GM19467 (cell line): Measurements from ENCODE around the gene PSAP.

ENCODE experiments used
- ATAC-seq: cut with Tn5 transposase; IDR thresholded peaks from one replicate; pipeline ENCODE4 v1.9.1; 2021; ENCODE audit warnings: mild to moderate bottlenecking, moderate library complexity; ENCODE audit not compliant: unreplicated experiment

Gene PSAP

GRCh38 chr10:71845410-71846405 is 5.3 kb downstream of the PSAP start:
- no peak for ATAC-seq

- no peak for ATAC-seq
These were observed 6.4 kb downstream of the PSAP start for GRCh38 chr10:71844695-71845094.

GRCh38 chr10:71844084-71844483 is 7.0 kb downstream of the PSAP start:
- ATAC-seq: no peak

DNA sequence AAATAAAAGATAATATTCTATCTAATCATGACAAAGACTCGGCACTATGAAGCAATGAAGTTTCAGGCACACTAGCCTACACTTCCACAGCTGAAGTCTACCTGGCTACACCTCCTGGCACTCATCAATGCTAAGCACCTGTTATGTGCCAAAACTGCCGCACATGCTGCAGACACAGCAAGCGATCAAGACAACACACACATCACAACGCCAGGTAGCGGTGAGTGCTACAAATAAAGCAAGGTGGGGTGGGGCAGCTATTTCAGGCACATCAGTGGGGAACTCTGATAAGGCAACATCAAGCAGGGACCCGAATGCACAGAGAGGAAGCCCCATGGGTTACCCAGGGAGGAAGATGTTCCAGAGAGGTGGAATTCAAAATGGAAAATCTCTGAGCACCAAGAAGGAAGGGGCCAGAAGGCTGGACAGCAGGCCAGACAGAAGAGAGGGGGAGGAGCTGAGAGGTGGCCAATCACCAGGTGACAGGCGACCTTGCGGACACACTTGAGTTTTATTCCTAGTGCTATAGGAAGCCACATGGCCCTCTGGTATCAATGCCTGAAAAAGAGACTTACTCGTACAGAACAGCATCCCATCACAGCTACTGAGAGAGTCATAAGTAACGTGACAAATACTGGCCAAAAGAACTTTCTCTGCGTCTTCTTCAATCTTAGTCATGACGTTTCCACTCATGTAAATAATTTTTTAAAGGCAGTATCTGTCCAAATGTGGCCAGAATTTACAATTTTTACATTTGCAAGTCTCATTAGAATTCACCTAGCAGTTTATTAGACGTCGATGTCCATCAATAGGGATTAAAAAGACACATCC is 8.0 kb downstream of the PSAP start:
- ATAC-seq: no peak

DNA sequence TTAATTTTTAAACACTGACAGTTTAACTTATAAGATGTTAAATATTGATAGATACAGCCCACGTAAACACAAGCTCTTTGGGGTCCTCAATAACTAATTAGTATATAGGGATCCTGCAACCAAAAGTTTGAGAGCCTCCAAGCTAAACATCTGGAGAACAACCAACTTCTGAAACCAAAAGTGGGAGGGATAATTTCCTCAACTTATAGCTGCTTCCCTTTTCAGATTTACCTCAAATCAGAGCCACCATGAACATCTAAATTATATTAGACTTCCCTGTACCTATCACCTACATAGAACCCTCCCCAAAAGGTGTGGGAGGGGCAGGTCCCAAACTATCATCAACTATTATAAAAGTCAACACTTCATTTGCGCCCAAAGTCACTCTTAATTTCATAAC is 8.6 kb downstream of the PSAP start:
- no peak for ATAC-seq

- no peak for ATAC-seq
These were observed 10.1 kb downstream of the PSAP start for GRCh38 chr10:71840958-71841335.

- no peak for ATAC-seq
These were observed 10.7 kb downstream of the PSAP start for GRCh38 chr10:71840177-71840957.

DNA sequence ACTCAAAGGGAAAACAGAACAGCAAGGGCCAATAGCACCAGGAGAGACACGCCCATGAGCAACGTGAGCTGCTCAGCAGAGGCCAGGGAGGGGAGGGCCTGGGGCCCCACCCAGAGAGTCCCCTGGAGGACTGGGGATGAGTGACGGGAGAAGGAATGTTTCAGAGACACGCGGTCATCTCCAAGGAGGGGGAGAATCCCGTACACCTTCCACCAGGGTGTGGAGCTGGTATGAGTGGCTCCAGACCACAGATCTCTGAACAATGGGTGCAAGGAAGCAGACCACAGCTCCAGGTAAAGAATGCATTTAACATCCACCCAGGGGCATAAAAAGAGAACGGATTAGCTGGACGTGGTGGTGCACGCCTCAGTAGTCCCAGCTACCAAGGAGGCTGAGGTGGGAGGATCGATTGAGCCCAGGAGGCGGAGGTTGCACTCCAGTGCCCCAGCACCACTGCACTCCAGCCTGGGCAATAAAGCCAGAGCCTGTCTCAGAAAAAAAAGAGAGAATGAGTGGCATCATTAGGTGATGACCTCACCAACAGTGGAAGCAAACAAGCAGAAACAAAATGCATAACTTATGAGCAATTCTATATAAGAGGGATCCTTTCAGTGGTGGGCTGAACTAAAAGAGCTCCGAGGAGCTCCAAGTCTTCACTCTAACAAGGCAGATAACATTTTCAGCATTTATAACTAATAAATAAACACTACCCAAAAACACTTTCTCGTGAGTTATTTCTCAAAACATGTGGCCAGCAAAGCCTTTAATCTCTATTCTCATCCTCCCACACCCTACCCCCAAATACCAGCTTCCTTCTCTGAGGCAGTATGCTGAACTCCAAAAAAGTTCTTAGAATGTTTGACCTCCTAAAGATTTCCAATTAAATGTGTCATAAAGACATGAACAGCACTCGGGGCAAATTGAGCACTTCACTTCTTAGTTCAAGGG is 12.5 kb downstream of the PSAP start:
- ATAC-seq: no peak

- ATAC-seq: no peak
These were observed 13.8 kb downstream of the PSAP start for GRCh38 chr10:71837098-71837827.

DNA sequence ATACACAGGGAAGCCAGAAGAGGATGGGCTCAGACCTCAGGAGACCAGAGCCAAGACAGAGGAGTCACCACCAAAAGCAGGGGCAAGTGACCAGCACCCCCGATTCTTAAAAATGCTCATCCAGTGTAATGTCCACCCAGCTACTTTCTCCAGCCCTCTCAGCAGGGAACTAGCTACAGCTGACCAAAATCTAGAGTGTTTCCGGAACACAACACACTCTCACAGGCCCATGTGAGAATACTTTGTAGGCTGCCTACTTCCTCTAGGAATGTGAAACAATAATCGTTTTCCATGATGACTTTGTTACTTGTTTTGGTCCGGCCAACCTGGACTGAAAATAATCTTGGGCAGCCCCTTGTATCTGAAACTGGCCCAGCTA is 14.5 kb downstream of the PSAP start:
- ATAC-seq: peak; percentile 20

DNA sequence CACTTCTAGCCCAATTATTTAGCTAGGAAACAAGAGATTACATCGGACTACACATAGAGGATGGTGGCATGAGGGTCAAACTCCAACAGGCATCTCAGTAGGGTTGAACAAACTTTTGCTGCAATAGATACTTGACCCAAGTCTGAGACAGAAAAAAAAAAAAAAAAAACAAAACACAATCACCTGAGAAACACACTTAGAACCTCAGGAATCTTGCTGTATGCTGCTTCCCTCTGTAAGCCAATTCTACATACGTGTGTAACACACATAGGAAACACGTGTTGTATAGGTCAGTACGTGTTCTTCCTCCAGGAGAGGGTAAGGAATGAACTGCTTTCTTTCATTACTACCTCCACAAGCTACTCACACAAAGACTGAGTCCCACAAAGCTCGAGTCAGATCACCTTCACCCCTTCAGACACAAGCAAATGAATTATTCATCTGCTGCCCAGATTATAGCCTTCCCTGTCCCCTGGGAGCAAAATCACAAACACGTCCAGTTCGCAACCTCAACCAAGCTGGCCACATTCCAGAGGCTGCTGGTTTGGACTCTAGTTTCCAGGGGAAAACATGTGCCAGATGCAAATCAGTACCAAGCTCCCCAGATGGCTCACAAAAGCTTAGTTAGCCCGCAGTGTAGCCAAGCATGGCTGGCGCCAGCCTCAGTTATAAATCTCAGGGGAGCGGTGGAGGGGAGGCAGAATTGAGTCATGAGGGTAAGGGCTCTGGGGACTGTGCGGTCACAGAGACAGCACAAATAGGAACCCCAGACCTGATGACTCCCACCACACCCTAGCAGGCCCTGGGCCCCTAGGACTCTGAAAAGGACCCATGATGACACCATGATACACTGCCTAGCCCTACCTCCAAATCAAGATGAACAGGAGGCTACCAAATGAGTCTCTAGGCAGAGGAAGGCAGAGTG is 15.1 kb downstream of the PSAP start:
- peak; percentile 91 for ATAC-seq

DNA sequence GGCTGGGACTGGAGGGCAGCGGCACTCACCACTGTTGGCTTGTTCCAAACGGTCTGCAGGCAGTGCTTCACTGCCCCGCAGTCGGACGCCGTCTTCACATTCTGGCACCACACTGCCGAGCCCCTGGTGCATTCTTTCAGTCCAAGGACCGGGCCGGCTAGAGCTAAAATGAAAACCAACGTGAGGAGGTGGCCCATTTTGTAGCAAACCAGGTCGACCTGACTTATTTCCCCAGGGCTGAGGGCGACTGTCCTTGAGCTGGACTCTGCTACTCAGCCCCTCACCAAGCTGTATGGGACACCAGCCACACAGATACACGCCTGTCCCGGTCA is 16.7 kb downstream of the PSAP start:
- no peak for ATAC-seq

GRCh38 chr10:71833451-71834342 is 17.4 kb downstream of the PSAP start:
- ATAC-seq: no peak

GRCh38 chr10:71832967-71833366 is 18.1 kb downstream of the PSAP start:
- ATAC-seq: no peak

DNA sequence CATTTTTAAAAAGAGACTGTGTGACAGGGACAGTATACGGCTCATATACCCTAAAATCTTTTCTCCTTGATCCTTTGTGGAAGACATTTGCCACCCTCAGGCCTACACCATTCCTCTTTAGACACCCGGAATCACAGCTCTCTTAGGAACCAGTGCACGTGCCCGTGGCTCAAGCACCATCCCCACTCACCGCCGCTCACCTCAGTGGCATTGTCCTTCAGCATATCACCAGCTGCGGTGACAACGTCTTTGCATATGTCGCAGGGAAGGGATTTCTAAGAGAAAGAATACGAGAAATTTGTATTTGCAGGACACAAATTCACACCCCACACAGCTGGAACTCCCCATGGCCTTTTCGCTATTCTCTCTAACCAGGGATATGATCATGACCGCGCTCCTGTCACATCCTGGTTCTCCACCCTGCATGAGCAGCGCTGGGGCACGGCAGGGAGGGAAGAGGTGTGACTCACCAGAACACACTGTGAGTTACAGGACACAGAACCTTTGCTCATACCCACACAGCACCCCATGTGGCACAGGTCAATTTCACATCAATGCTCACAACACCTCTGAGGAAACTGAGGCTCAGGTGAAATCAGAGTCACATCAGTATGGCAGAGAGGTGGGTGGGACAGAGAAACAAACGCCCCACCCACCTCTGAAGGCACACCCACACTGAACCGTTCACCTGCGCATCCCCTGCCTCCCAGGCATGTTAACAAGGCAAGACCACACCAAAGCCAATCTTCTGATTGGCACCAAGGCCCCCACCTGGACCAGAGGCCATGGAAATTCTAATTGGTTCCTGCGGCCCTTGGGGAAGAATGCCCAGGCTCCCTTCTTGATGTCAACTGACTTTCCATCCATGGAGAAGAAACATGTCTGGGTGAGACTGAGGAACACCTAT is 19.2 kb downstream of the PSAP start:
- no peak for ATAC-seq

GRCh38 chr10:71830726-71831125 is 20.3 kb downstream of the PSAP start:
- no peak for ATAC-seq
